HG02870 (cell line): ENCODE data around the gene RANBP17.
A peak's percentile ranks its signal among the peaks of the same experiment; 100 is the strongest.

Source experiments
- ATAC-seq: cut with Tn5 transposase; IDR thresholded peaks from one replicate; pipeline ENCODE4 v1.9.1; 2021; ENCODE audit warnings: mild to moderate bottlenecking, moderate library complexity; ENCODE audit not compliant: unreplicated experiment

The RANBP17 gene

GRCh38 chr5:171226096-171226754 is 364.4 kb downstream of the RANBP17 start:
- no peak for ATAC-seq

GRCh38 chr5:171226864-171227263 is 365.0 kb downstream of the RANBP17 start:
- ATAC-seq: peak; percentile 50

- no peak for ATAC-seq
These were observed 374.8 kb downstream of the RANBP17 start for GRCh38 chr5:171236651-171237050.

GRCh38 chr5:171242521-171242920 is 380.7 kb downstream of the RANBP17 start:
- no peak for ATAC-seq

- no peak for ATAC-seq
These were observed 384.4 kb downstream of the RANBP17 start for GRCh38 chr5:171246231-171246630.

- no peak for ATAC-seq
These were observed 387.6 kb downstream of the RANBP17 start for GRCh38 chr5:171249460-171249859.

- ATAC-seq: no peak
These were observed 388.9 kb downstream of the RANBP17 start for GRCh38 chr5:171250738-171251137.

GRCh38 chr5:171251519-171251918 is 389.7 kb downstream of the RANBP17 start:
- no peak for ATAC-seq

GRCh38 chr5:171252674-171253073 is 390.9 kb downstream of the RANBP17 start:
- no peak for ATAC-seq

- ATAC-seq: no peak
These were observed 397.1 kb downstream of the RANBP17 start for GRCh38 chr5:171258737-171259415.

GRCh38 chr5:171261361-171261760 is 399.5 kb downstream of the RANBP17 start:
- no peak for ATAC-seq

GRCh38 chr5:171261904-171262303 is 400.1 kb downstream of the RANBP17 start:
- no peak for ATAC-seq

GRCh38 chr5:171263181-171263580 is 401.4 kb downstream of the RANBP17 start:
- no peak for ATAC-seq

- ATAC-seq: no peak
These were observed 403.0 kb downstream of the RANBP17 start for GRCh38 chr5:171264843-171265242.

- no peak for ATAC-seq
These were observed 407.1 kb downstream of the RANBP17 start for GRCh38 chr5:171268700-171269620.

GRCh38 chr5:171269717-171270116 is 407.9 kb downstream of the RANBP17 start:
- no peak for ATAC-seq

- no peak for ATAC-seq
These were observed 408.3 kb downstream of the RANBP17 start for GRCh38 chr5:171270136-171270535.

GRCh38 chr5:171271798-171272197 is 410.0 kb downstream of the RANBP17 start:
- ATAC-seq: no peak

GRCh38 chr5:171272996-171273970 is 411.5 kb downstream of the RANBP17 start:
- no peak for ATAC-seq

- ATAC-seq: no peak
These were observed 414.2 kb downstream of the RANBP17 start for GRCh38 chr5:171275841-171276544.
